ENCODE results near the gene BMERB1.
A peak's percentile ranks its signal among the peaks of the same experiment; 100 is the strongest.
"Not testable (repeated sequence)": the region's sequence is repeated elsewhere in the genome, so short reads cannot be mapped to it uniquely, and the experiment has no call there.

Gene BMERB1

GRCh38 chr16:15594711-15595320, 160.4 kb downstream of the BMERB1 start:
- DNase-seq (ENCODE audit: low spot score): no peak

- DNase-seq (ENCODE audit: low spot score): no peak
Measured at GRCh38 chr16:15597135-15597534, 162.7 kb downstream of the BMERB1 start.

DNA sequence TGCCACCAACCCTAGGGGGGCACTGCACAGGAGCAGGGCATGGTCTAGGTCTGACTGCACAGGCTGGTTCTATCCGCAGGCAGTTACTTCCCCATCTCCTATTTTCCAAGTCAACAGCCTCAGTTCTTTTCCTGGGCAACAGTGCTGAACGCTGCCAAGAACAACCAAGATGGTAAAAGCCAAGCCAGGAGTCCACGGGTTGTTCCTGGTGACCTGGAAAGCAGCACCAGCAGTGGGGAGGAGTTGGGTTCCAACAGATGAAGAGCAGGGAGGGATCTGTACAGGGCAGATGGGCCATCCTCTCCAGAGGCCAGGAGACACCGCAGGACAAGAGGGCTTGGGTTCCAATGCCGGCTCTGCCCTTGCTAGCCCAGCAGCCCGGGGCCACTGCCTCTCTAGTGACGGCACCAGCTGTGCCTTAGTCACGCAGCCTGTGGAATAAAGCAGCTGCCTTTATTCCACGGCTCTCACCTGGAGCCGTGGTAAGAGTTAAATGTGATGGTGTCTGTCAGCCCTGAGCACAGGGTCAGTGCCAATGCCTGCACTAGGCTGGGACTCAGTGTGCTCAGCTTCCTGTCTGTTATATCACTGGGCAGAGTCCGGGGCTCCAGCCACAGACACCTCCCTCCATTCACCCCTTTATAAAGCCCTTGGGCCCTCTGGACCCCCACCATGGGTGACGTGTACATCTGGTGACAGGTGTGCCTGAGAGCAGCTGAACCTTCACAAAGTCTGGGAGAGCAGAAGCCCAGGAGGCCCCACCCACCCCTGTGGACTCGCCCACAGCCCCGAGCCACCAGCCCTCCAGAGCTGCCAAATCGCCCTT, 163.6 kb downstream of the BMERB1 start:
- no peak for DNase-seq (ENCODE audit: low spot score)

DNA sequence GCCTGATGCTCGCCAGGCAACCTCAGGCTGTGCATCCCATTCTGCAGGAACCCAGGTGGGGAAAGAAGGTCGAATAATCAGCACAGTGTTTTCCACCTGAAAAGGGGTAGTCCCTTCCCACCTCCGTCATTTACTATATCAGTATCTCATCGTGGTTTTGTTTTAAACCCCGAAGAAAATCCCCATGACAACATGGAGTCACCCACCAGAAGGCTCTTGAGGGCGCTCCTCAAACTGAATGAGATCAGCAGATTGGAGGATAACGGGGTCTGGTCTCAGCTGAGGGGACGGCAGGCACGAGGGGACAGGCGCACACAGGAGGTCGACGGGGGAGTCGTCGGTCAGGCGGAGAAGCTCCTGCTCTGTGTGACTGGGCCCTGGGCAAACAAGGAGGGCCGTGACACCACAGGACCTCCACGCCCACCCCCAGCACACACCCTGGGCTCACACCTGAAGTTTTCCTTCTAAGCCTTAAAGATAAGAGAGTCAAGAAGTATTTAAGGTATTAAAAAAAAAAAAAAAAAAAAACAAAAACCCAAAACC, 164.3 kb downstream of the BMERB1 start:
- no peak for DNase-seq (ENCODE audit: low spot score)

- DNase-seq (ENCODE audit: low spot score): no peak
Measured at GRCh38 chr16:15599303-15600070, 165.1 kb downstream of the BMERB1 start.

DNA sequence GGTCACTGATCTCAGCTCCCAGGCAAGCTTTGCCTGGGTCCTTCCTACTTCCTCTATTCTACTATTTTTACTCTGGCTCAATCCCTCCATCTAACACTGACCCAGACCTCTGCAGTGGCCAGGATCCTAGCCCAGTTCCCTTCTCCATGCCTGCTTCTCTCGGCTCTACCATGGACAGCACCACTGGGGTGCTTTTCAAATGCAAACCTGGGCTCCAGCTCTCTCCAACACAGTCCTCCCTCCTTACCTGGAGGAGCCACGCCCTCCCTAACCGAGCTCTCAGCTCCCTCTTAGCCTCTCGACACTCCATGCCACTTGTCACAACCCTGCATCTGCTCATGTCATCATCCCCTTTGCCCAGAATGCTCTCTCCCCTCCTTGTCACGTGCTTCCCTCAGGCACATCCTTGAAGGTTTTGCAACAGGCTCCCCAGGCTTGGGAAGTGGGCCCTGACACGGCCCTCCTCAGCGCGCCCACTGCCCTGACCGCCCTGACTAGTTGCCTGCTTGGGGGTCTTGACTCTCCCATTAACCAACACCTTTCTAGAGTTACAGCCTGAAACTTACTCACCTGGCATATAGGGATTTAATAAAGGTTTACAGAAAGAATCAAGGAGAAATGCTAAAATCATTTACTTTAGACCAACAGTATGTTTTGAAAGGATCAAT, 167.0 kb downstream of the BMERB1 start:
- DNase-seq (ENCODE audit: low spot score): no peak

DNA sequence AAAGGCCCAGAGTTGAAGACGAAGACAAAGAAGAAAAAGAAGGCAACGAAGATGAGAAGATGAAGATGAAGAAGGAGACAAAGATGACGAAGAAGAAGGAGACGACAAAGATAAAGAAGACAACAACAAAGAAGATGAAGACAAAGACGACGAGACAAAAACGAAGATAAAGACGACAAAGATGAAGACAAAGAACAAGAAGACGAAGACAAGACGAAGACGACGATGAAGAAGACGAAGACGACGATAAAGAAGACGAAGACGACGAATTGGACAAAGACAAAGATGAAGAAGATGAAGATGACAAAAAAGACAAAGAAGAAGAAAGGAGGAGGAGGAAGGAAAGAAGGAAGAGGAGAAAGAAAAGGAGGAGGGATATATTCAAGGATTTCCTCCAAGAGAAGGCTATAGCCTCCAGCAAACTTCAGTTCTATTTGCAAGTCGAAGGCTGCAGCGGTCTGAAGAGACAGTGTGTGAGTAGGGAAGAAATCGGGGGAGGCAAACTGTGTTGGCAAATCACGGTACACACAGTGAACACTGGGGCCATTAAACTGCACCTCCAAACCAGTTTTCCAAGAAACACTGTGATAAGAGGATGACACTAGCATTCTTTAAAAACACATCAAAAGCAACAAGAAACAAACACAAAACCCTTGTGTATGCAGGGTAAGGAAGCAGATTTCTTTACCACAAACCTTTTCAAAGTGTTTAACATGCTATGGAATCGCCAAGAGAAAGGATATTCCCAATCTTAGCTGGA, 168.1 kb downstream of the BMERB1 start:
- DNase-seq (ENCODE audit: low spot score): peak; percentile 26

DNA sequence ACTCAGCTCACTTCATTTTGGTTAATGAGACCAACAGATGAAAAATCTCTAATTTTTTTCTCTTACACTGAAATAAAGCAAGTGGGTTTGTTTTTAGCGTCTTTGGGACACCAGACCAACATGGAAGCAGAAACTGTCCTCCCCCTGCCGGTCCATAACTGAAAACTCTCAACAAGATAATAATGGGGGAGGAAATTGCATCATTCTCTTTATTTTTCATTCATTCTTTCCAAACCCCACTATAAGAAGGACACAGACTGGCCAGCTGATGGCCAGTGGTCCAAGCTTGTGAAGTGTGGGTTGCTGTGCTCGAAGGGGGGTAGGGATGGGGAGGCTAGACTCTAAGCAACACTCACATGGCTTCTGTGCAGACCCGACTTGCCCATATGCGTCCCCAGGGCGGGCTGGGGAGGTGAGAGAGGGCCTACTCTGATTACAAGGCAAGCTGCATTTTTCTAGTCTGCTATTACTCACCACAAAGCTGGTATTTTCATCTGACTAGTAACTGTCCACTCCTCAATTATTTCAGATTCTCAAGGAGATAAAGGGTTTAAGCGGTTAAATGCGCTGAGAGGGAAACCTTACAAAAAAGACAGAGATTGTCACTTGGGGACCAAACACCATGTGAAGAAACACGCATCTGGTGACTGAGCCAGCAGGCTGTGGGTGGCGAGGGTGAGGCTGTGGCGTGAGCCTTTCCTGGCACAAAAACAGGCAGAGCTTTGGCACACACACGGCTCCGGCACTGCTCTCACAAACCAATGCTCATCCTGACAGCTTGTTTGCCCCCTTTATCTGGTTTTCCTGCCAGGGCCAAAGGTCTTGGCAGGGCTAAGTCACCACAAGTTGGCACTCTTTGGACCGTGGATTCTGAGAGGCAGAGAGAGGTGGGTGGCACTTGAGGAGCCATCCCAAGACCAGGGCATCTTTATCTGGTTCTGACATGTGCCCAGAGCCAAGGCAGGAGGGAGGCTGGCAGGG, 170.4 kb downstream of the BMERB1 start:
- peak; percentile 96 for DNase-seq (ENCODE audit: low spot score)

DNA sequence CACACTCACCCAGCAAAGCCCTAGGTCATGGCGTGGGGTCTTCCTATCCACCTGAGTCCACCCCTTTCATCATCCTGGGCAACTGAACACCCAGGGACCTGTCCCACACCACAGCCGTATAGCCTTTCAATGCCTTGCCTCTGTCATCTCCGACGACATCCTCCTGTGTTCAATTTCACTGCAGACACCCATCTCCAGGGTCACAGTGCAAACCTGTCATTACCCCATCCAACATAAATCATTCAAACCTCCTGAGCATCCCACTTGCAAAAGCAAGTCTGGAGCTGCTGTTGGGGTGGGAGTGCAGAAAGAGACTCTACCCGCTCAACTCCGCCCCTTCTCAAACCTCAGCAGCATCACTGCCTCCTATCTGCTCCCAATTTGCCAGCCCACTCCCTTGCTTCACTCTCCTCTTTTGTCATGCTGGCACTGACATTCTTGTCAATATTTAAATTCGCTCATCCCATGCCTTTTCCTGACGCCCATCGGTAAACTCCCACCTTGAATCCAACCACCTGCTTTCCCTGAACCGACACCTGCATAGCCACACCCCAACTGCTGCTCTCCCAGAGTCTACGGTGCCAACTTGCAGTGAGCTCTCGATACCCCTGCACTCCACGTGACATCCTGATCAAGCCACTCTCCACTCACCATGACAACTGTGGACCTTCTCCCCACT, 171.6 kb downstream of the BMERB1 start:
- peak; percentile 41 for DNase-seq (ENCODE audit: low spot score)

DNA sequence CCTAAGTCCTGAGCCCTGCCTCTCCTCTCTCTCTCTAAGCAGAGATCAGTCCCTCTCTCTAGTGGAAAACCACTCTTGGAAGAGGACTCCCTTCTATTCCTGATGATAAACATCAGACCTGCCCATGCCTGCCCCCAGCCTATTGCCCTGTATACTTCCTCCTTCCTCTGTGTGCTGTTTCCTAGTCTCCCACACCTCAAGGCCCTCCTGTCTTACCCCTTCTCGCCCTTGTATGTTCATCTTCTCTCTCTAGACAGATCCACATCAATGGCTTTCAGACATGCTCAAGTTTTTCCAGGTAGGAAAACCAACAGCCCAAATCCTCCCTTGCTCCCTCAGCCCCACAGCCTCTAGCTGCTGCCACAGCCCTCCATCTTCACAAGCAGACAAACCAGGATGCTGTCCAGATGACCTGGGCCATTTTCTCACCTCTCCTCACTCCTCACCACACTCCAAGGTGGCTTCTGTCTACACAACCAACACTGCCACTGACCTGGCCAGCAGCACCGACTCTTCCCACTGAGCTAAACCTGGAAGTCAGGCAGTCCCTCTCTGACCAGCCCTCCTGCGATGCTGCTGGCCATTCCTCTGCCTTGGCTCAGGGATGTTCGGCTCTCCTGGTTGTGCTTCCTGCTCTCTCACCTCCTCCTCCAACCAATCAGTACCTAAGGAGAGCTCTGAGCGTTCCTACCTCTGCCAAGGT, 172.3 kb downstream of the BMERB1 start:
- DNase-seq (ENCODE audit: low spot score): no peak

DNA sequence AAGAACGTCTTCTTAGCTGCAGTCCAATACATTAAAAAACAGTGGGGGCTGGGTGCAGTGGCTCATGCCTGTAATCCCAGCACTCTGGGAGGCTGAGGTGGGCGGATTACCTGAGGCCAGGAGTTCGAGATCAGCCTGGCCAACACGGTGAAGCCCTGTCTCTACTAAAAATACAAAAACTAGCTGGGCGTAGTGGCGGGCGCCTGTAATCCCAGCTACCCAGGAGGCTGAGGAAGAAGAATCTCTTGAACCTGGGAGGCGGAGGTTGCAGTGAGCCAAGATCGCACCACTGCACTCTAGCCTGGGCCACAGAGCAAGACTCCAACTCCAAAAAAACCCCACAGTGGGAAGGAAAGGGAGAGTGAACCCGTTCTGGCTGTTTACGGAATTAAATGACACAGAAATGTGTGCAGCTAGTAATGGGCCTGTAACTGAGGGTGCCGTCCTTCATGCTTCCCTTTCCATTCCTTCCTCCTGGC, 172.9 kb downstream of the BMERB1 start:
- not testable (repeated sequence) for DNase-seq (ENCODE audit: low spot score)

- no peak for DNase-seq (ENCODE audit: low spot score)
Measured at GRCh38 chr16:15607700-15608396, 173.5 kb downstream of the BMERB1 start.

DNA sequence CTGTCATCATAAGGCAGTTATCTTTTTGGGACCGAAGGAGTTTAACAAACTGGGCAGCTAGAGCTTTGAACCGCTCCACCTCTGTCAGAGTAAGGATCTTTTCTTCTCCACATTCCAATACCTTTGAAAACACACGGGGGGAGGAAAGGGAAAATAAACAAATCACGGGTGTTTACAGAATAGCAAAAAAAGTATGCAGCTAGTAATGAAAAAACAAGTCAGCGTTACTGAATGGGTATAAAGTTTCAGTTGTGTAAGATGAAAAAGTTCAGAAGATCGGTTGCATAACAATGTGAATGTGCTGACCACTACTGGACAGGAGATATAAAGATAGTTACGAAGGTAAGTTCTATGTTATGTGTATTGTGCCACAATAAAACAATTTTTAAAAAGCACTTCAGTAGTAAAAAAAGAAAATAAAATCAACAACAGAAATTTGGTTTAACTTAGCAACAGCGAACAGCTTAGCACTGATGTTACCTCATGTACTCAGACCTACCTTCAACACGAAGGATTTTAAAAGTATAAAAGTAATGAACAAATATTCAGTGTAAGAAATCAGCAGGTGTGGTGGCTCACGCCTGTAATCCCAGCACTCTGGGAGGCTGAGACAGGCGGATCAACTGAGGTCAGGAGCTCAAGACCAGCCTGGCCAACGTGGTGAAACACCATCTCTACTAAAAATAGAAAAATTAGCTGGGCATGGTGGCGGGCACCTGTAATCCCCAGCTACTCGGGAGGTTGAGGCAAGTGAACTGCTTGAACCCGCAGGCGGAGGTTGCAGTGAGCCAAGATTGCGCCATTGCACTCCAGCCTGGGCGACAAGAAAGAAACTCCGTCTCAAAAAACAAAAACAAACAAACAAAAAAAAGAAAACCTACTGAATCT, 174.3 kb downstream of the BMERB1 start:
- no peak for DNase-seq (ENCODE audit: low spot score)

DNA sequence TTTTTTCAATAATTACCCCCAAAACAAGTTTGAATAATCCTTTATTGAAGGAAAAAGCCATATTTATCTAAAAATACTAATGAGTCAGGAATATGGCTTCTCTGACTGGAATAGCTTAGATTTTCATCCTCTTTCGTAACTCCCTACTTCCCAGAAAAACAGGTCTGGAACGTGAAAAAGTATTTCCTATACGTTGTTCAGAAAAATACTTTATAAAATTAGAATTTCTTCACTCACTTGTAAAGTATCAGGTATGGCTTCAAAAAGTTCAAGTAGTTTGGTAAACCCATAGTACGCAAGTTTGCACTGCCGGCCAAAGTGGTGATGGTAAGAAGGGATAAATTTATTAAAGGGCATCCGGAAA, 174.9 kb downstream of the BMERB1 start:
- DNase-seq (ENCODE audit: low spot score): no peak

DNA sequence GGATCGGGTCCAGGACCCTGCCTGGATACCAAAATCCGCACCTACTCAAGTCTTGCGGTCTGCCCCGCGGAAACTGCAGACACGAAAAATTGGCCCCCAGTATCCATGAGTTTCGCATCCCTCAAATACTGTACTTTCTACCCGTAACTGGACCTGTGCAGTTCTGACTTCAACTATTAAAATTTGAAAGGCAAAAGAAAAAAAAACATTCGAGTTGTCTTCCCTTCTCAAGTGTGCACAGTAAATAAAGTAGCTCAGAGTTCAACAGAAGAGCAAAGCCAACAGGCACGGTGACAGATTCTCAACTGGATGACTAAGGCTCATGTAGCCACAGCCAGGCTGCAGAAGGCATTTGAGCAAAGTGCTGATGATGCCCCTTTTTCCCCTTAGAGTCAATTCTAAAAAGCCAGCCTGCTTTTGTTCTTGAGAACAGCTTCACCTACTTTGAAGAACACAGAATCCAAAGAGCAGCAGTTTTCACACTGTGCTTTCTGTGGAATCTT, 176.0 kb downstream of the BMERB1 start:
- DNase-seq (ENCODE audit: low spot score): no peak

GRCh38 chr16:15611610-15612009, 177.2 kb downstream of the BMERB1 start:
- DNase-seq (ENCODE audit: low spot score): no peak

GRCh38 chr16:15613676-15614075, 179.3 kb downstream of the BMERB1 start:
- no peak for DNase-seq (ENCODE audit: low spot score)

Measured in hematopoietic multipotent progenitor cell treated with erythropoietin and hydrocortisone succinate and interleukin-3 and kit ligand, for 15 days (in vitro differentiated cells).